Activated CD8-positive, alpha-beta memory T cell treated with anti-CD3 and anti-CD28 coated beads for 48 hours (primary cell): Measurements from ENCODE around the gene PCNX1.
"Not testable (repeated sequence)": the region's sequence is repeated elsewhere in the genome, so short reads cannot be mapped to it uniquely, and the experiment has no call there.

Experiments
- DNase-seq, 3 experiments: peaks; one replicate each; pipeline ENCODE4 v3.0.0-alpha.2; 2020; ENCODE audit warnings: low read depth in 2 of 3, low spot score in 2 of 3

Gene PCNX1

DNA sequence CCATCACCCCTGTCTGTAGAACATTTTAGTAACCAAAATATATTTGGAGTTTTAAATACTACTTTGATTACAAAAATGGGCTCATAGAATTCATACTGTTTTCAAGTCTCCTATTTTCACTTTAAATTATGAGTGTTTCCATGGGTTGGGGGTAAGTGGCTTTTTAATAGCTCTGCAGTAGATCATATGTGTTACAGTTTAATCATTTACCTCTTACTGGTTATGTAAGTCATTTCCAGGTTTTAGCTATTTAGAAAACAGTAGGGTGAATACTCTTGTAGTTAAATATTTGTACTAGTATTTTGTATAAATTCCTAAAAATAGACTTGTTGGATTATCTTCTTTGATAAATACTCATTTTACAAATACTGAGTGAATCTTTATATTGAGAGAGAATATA, 8.2 kb downstream of the PCNX1 start:
- DNase-seq: no peak

DNA sequence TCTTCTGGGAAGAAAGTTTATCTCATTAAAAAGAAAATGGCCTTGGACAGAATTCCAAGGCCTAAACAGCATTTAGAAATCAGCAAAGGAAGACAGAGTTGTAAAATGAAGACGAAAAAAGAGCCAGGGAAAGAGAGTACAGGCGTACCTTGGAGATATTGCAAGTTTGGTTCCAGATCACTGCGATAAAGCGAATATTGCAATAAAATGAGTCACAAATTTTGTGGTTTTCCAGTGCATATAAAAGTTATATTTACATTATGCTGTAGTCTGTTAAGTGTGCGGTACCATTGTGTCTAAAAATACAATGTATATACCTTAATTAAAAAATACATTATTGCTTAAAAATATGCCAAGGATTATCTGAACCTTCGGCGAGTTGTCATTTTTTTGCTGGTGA, 9.0 kb downstream of the PCNX1 start:
- no peak for DNase-seq

DNA sequence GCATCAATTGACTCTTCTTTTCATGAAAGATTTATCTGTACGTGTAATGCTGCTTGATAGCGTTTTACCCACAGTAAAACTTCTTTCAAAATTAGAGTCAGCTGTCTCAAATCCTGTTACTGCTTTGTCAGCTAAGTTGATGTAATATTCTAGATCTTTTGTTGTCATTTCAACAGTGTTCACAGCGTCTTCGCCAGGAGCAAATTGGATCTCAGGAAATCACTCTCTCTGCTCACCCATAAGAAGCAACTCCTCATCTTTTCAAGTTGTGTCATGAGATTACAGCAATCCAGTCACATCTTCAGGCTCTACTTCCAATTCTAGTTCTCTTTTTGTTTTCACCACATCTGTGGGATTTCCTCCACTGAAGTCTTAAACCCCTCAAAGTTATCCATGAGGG, 9.5 kb downstream of the PCNX1 start:
- DNase-seq: no peak

DNA sequence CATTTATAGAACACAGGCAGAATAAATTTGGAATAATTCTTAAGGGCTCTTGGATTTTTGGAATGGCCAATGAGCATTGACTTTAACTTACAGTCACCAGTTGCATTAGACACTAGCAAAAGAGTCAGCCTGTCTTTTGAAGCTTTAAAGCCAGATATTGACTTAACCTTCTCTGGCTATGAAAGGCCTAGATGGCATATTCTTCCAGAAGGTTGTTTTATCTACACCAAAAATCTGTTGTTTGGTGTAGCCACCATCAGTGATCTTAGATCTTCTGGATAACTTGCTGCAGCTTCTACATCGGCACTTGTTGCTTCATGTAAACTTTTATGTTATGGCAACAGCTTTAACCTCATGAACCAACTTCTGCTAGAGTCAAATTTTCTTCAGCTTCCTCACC, 10.4 kb downstream of the PCNX1 start:
- no peak for DNase-seq

DNA sequence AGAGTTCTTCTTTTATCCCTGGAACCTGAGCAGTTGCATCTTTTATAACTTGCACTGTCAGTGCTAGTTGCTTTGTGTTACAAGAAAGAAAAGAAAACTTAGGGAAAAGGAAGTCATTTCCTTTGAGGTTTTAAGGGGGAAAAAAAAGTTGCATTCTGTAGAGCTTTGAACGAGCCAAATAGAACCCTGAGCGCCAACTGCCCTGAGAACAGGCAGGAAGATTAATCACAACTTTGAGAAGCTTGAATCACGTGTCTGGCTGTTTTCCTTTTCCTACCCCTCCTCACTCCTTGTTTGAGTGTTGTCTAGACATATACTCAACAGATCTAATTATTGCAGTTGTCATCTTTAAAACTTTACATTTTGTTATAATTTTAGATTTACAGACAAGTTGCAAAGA, 12.5 kb downstream of the PCNX1 start:
- DNase-seq: no peak

DNA sequence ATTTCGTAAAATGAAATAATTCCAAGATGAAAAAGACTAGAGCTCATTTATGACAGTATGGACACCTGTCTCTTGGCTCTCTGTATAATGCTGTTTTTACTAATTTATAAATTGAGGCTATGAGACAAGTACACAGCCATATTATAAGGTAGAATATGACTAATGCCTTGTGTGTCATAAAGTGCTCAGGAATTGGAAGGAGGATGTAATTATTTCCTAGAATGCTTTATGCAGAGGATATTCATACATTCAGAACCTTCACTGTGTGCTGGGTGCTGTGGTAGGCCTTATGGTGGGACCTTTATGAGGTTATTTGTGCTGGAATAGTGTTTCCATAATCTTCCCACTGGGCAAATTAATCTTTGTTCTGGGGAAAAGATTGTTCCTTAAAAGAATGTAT, 13.3 kb downstream of the PCNX1 start:
- DNase-seq: no peak

DNA sequence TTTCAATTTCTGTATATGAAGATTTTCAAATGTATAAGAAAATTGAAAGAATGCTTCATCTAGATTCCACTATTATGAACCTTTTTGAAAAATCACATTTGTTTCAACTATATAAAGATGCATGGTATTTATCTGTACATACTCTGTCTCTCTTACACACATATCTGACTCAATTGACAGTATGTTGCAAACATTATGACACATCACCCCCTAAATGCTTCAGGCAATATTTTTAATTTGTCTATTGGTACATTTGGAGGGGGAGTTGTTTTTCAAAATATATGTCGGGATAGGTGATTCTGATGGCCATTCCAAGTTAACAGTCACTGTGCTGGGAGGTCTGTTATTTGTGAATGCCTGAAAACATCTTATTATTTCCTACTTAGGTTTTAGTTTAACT, 14.4 kb downstream of the PCNX1 start:
- no peak for DNase-seq

DNA sequence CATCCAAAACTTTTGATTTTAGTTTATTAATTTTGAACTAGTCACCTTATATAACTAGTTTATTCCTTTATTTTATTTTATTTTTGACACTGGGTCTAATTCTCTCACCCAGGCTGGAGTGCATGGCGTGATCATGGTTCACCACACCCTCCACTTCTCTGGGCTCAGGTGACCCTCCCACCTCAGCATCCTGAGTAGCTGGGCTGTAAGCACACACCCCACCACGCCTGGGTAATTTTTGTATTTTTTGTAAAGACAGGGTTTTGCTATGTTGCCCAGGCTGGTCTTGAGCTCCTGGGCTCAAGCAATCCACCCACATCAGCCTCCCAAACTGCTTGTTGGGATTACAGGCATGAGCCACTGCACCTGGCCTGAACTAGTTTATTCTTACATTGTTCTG, 17.3 kb downstream of the PCNX1 start:
- DNase-seq: no peak

DNA sequence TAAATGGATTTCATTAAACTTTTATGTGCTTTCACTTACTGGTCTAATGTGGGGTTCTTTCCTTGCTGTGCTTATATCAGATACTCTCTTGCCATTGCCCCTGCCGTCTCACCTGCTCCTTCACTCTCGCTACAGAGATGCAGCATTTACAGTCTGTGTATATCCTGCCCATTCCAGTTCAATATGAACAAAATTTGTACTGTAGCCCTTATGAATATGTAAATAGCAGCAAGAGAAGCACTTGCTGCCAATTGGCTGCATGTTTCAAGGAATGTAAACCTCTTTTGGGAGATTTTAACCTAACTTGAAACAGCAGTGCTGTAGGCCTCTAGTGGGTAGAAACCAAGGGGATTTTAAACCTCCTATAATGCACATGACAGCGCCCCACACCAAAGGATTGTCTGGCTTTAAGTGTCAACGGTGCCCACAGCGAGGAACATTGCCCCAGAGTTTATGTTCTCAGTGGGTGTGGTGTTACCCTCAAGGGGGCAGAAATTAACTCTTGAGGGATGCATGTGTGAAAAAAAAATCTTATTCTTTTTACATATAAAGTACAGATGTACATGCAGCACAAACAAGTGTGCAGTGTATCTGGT, 19.1 kb downstream of the PCNX1 start:
- DNase-seq: no peak

DNA sequence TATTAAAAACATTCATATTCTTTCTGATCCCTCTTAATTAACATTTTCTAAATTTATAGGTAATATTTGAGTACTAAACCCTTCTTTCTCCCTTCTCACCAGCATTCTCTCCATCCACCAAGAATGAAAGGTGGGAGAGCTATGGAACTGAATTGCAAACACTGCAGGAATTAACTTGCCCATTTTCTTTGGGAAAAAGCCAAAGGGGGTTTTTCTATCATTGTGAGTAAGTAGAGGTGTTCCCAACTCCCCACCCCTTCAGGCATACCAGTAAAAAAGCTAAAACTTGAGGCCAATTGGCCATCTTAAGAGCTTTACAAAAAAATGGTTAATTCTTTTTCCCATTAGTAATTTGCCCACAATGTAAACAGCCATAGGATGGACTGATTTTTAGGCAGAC, 23.7 kb downstream of the PCNX1 start:
- DNase-seq: no peak

DNA sequence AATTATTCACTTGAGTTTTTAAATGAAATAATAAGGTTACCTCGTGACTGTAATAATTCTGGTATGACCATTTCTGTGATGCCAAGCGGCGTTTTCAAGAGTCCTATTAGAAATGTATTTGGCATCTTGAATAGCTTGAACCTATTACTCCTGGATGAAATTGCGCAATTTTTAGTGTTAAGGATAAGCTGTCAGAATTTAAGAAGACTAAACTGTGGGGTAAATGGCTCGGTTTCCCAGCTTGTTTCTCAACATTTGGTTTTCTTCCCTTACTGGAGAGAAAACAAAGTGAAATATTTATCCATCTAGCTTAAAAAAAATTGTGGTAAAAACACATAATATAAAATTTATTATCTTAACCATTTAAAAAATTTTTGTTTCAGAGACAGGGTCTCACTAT, 26.8 kb downstream of the PCNX1 start:
- DNase-seq: no peak

DNA sequence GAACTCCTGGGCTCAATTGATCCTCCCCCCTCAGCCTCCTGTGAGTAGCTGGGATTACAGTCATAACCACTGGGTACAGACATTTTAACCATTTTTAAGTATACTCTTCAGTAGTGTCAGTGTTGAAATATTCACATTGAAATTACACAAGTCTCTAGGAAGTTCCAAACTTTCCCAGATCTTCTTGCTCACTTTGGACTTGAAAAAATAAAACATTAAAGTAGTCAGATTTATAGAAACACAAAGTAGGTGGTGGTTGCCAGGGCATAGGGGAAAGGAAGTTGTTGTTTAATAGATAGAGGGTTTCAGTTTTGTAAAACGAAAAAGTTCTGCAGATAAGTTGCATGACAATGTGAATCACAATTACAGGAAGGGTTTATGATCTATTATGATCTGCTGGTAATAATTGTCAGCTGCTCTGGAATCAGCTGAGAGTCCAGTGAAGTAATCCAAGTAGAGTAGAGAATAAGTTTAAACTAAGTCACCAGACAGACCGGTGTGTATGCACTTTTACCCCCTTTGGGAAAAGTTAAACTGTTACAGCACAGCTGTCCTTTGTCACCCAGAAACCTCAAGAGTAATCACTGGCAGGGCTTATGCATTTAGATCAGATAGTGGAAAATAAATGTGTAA, 27.4 kb downstream of the PCNX1 start:
- no peak for DNase-seq

DNA sequence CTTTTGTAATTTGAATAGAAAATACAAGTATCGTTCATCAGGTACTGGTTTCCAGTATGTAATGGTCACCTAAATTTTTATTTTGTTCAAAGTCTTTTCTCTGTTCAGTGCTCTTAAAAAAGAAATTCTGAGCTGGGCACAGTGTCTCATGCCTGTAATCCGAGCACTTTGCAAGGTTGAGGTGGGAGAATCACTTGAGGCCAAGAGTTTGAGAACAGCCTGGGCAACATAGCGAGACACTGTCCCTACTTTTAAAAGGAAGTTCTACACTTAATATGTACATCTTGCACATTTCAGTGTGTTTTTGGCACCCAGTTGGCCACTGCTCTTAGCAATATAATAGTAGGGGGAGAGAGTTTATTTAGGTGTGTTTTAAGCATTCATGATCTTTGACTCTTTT, 27.9 kb downstream of the PCNX1 start:
- DNase-seq: no peak

DNA sequence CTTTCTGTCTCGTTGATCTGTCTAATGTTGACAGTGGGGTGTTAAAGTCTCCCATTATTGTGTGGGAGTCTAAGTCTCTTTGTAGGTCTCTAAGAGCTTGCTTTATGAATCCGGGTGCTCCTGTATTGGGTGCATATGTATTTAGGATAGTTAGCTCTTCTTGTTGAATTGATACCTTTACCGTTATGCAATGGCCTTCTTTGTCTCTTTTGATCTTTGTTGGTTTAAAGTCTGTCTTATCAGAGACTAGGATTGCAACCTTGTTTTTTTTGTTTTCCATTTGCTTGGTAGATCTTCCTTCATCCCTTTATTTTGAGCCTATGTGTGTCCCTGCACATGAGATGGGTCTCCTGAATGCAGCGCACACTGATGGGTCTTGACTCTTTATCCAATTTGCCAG, 32.4 kb downstream of the PCNX1 start:
- DNase-seq: not testable (repeated sequence)

DNA sequence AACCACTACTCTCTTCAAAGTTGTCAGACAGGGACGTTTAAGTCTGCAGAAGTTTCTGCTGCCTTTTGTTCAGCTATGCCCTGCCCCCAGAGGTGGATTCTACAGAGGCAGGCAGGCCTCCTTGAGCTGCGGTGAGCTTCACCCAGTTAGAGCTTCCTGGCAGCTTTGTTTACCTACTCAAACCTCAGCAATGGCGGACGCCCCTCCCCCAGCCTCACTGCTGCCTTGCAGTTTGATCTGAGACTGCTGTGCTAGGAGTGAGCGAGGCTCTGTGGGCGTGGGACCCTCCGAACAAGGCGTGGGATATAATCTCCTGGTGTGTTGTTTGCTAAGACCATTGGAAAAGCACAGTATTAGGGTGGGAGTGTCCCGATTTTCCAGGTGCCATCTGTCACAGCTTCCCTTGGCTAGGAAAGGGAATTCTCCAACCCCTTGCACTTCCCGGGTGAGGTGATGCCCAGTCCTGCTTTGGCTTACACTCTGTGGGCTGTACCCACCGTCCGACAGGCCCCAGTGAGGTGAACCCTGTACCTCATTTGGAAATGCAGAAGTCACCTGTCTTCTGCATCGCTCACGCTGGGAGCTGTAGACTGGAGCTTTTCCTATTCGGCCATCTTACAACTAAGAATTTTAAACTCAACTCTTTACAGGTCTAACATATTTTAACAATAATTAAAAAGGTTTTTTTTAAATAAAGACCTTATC, 34.5 kb downstream of the PCNX1 start:
- not testable (repeated sequence) for DNase-seq

DNA sequence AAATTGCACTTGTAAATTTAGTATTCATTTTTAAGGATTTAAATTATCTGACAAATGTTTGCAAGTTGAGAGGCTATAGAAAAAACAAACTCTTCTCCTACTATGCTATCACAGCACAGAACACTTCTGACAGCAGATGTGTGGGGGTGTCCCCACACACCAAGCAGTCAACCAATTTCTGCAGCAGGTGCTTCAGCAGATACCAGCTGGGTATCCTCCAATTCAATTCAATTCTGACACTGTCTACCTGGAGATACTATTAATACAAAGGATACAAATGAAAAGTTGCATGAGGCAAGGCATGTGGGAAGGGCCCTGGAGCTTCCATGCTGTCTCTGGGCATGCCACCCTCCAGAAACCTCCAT, 35.1 kb downstream of the PCNX1 start:
- no peak for DNase-seq

DNA sequence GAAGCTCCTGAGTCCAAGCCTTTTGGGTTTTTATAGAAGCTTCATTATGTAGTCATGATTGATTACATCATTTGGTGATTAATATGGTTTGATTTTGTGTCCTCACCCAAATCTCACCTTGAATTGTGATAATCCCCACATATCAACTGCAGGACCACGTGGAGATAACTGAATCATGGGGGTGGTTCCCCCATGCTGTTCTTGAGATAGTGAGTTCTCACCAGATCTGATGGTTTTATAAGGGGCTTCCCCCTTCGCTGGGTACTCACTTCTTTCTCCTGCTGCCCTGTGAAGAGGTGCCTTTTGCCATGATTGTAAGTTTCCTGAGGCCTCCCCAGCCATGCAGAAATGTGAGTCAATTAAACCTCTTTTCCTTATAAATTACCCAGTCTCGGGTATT, 35.5 kb downstream of the PCNX1 start:
- DNase-seq: not testable (repeated sequence)

DNA sequence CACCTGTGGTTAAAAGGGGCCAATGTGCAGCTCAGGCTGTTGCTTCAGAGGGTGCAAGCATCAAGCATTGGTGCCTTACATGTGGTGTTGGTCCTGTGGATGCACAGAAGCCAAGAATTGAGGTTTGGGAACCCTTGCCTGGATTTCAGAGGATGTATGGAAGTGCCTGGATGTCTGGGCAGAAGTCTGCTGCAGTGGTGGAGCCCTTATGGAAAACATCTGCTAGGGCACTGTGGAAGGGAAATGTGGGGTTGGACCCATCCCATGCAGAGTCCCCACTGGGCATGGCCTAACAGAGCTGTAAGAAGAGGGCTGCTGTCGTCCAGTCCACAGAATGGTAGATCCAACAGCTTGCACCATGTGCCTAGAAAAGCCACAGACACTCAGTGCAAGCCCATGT, 36.6 kb downstream of the PCNX1 start:
- no peak for DNase-seq

DNA sequence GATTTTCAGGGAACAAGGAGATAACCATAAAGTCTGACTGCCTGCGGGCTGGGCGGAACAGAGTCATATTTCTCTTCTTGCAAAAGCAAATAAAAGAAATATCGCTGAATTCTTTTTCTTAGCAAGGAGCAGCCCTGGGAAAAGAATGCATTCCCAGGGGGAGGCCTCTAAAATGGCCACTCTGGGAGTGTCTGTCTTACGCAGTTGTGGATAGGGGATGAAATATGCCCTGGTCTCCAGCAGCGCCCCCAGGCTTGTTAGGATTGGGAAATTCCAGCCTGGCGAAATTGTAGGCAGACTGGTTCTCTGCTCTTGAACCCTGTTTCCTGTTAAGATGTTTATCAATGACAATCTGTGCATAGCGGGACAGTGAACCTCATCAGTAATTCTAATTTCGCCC, 40.5 kb downstream of the PCNX1 start:
- DNase-seq: no peak

DNA sequence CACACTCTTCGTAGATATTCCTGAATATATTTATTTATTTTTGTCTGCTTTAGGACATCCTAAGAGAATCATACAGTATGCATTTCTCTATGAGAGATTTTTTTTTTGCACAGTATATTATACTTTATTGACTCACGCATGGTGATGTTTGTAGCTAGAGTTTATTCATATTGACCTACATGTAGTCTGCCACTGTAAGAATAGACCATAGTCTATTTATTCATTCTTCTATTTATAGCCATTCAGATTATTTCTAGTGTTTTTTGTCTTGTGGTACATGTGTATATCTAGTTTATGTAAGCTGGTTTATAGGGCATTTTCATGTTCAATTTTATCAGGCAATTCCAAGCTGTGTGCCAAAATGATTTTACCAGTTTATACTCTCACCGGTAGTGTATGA, 45.2 kb downstream of the PCNX1 start:
- no peak for DNase-seq

DNA sequence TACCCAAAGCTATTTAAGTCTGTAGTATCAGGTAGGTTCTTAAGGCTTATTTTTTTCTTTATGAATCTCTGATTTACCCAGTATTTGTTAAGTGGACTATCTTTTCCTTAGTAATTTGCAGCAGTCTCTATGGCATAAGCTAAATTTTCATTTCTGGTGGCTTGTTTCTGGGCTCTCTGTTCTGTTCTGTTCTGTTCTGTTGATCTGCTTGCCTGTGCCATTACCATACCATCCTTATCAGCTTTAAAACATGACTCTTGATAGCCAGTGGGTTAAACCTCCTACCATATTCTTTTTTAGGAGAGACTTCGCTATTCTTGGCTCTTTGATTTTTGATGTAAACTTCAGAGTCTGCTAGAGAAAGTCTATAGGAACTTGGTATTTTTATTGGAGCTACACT, 46.8 kb downstream of the PCNX1 start:
- DNase-seq: no peak

DNA sequence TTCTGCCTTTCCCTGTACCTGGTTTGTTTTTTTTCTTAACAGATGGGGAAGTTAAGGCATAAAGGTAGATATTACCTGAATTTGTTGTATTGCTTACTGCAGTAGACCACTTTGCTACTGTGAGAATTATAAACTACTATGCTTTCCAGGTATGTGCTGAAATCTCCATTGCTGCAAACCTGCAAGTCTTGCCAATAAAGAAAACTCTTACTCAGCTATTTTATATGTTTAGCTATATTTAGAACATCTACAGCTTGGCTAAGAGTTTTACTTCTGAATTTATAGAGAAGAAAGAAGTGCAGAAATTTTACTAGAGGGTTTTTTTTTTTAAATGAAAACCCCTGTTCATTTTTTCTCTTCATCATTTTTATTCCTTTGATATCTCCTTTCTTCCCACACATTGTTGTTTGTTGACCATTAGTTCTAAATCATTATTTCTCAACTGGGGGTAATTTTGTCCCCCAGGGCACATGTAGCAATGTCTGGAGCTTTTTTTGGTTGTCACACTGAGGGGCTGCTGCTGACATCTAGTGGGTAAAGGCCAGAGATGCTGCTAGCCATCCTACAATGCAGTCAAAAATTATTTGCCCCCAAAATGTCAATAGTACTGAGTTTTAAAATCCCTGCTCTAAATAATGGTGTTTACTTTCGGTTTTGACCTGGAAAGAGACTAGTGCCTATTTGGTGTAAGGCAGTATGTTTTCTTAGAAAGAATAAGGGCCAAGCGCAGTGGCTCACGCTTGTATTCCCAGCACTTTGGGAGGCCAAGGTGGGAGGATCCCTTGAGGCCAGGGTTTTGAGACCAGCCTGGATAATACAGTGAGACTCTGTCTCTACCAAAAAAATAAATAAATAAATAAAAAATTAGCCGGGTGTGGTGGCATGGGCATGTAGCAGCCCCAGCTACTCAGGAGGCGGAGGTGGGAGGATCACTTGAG, 48.6 kb downstream of the PCNX1 start:
- DNase-seq: no peak
